NCI-H82 treated with DMSO at 0.1 percent for 48 hours (cell line): ENCODE data around the gene KRTAP4-2.
"Not testable (repeated sequence)": the region's sequence is repeated elsewhere in the genome, so short reads cannot be mapped to it uniquely, and the experiment has no call there.

Experiments used
- DNase-seq: peaks from one replicate; lab custom pipeline; 2025; ENCODE audit not compliant: unreplicated experiment; lab: John Stamatoyannopoulos, UW

Gene KRTAP4-2

GRCh38 chr17:41163828-41164227 is 14.2 kb downstream of the KRTAP4-2 start:
- DNase-seq = no peak

GRCh38 chr17:41160648-41161047 is 17.4 kb downstream of the KRTAP4-2 start, which contains the start of gene KRTAP4-4:
TSS of gene KRTAP4-4 (minus strand) at chr17:41160748. CDS start at chr17:41160691, 57 bp downstream.
- no peak for DNase-seq

- not testable (repeated sequence) for DNase-seq
These were observed 17.8 kb downstream of the KRTAP4-2 start for GRCh38 chr17:41160190-41160589.

GRCh38 chr17:41153856-41154255 is 24.2 kb downstream of the KRTAP4-2 start:
- no peak for DNase-seq

- DNase-seq = no peak
These were observed 26.5 kb downstream of the KRTAP4-2 start for GRCh38 chr17:41151525-41151924.

GRCh38 chr17:41150026-41150425 is 28.0 kb downstream of the KRTAP4-2 start:
- DNase-seq = no peak

- no peak for DNase-seq
These were observed 28.4 kb downstream of the KRTAP4-2 start, which contains the start of gene KRTAP4-5 for GRCh38 chr17:41149652-41149985. TSS of gene KRTAP4-5 (minus strand) at chr17:41149825. CDS start at chr17:41149767, 58 bp downstream.

GRCh38 chr17:41148971-41149651 is 28.9 kb downstream of the KRTAP4-2 start:
- DNase-seq = not testable (repeated sequence)

GRCh38 chr17:41147531-41148204 is 30.4 kb downstream of the KRTAP4-2 start:
- no peak for DNase-seq

GRCh38 chr17:41145261-41145660 is 32.8 kb downstream of the KRTAP4-2 start:
- no peak for DNase-seq

GRCh38 chr17:41144846-41145245 is 33.2 kb downstream of the KRTAP4-2 start:
- DNase-seq = no peak

GRCh38 chr17:41141361-41141760 is 36.7 kb downstream of the KRTAP4-2 start:
- no peak for DNase-seq

GRCh38 chr17:41140360-41141131 is 37.5 kb downstream of the KRTAP4-2 start, which contains the start of gene KRTAP4-6:
TSS of gene KRTAP4-6 (minus strand) at chr17:41140544. CDS start at chr17:41140487, 57 bp downstream.
- DNase-seq = no peak

- not testable (repeated sequence) for DNase-seq
These were observed 38.2 kb downstream of the KRTAP4-2 start for GRCh38 chr17:41139865-41140264.

GRCh38 chr17:41133880-41134735 is 43.9 kb downstream of the KRTAP4-2 start:
- DNase-seq = no peak

- no peak for DNase-seq
These were observed 46.0 kb downstream of the KRTAP4-2 start for GRCh38 chr17:41131979-41132378.
